ENCODE measurements around the gene EPS8L2. TPM values are rescaled to one million over a fixed set of nuclear protein-coding genes. Genes with fewer than 3 reads are reported as not detected.
"Not testable (repeated sequence)": the region's sequence is repeated elsewhere in the genome, so short reads cannot be mapped to it uniquely, and the experiment has no call there.

The EPS8L2 gene
- total RNA-seq, 1 donor from 2014 or later = 0.99 TPM

- DNase-seq (ENCODE audit: low read depth in 2 of 2) = peak; percentile 15 to 40
These were observed 16.4 kb upstream of the EPS8L2 start for GRCh38 chr11:689625-690024.

- not testable (repeated sequence) for DNase-seq (ENCODE audit: low read depth in 2 of 2)
These were observed 15.8 kb upstream of the EPS8L2 start for GRCh38 chr11:690244-690643.

- DNase-seq (ENCODE audit: low read depth in 2 of 2) = no peak
These were observed 15.0 kb upstream of the EPS8L2 start for GRCh38 chr11:690738-691633.

GRCh38 chr11:691710-692590 is 14.1 kb upstream of the EPS8L2 start:
- no peak for DNase-seq (ENCODE audit: low read depth in 2 of 2)

GRCh38 chr11:692824-693414 is 13.1 kb upstream of the EPS8L2 start:
- no peak for DNase-seq (ENCODE audit: low read depth in 2 of 2)

- DNase-seq (ENCODE audit: low read depth in 2 of 2) = no peak
These were observed 12.6 kb upstream of the EPS8L2 start for GRCh38 chr11:693415-693831.

- DNase-seq (ENCODE audit: low read depth in 2 of 2) = no peak
These were observed 12.0 kb upstream of the EPS8L2 start for GRCh38 chr11:693887-694562.

GRCh38 chr11:694563-695287 is 11.3 kb upstream of the EPS8L2 start, which contains the start of gene DEAF1:
Gene DEAF1 (minus strand): TSS chr11:695222. CDS start chr11:695047, 175 bp downstream.
- DNase-seq (ENCODE audit: low read depth in 2 of 2) = peak; percentile 98

- DNase-seq (ENCODE audit: low read depth in 2 of 2) = no peak
These were observed 10.8 kb upstream of the EPS8L2 start for GRCh38 chr11:695288-695537.

- peak; percentile 98 to 99 for DNase-seq (ENCODE audit: low read depth in 2 of 2)
These were observed 10.3 kb upstream of the EPS8L2 start, which contains the start of gene TMEM80 for GRCh38 chr11:695538-696248. Gene TMEM80 (plus strand): TSS chr11:695816. CDS start chr11:695828, 12 bp downstream.

GRCh38 chr11:696955-697491 is 9.0 kb upstream of the EPS8L2 start:
- no peak for DNase-seq (ENCODE audit: low read depth in 2 of 2)

- peak in 1 of 2 donors; percentile 39 for DNase-seq (ENCODE audit: low read depth in 2 of 2)
These were observed 8.2 kb upstream of the EPS8L2 start for GRCh38 chr11:697811-698311.

- DNase-seq (ENCODE audit: low read depth in 2 of 2) = no peak
These were observed 7.4 kb upstream of the EPS8L2 start for GRCh38 chr11:698493-699115.

- no peak for DNase-seq (ENCODE audit: low read depth in 2 of 2)
These were observed 6.9 kb upstream of the EPS8L2 start for GRCh38 chr11:699116-699508.

- DNase-seq (ENCODE audit: low read depth in 2 of 2) = no peak
These were observed 6.3 kb upstream of the EPS8L2 start for GRCh38 chr11:699753-700152.

GRCh38 chr11:701741-702461 is 4.1 kb upstream of the EPS8L2 start:
- DNase-seq (ENCODE audit: low read depth in 2 of 2) = no peak

- no peak for DNase-seq (ENCODE audit: low read depth in 2 of 2)
These were observed 3.3 kb upstream of the EPS8L2 start for GRCh38 chr11:702462-703461.
